Measurements from ENCODE around the gene HNRNPUL2.

GRCh38 chr11:62719302-62719978 is 7.8 kb downstream of the HNRNPUL2 start:
- TF ChIP-seq, protein P1, sequence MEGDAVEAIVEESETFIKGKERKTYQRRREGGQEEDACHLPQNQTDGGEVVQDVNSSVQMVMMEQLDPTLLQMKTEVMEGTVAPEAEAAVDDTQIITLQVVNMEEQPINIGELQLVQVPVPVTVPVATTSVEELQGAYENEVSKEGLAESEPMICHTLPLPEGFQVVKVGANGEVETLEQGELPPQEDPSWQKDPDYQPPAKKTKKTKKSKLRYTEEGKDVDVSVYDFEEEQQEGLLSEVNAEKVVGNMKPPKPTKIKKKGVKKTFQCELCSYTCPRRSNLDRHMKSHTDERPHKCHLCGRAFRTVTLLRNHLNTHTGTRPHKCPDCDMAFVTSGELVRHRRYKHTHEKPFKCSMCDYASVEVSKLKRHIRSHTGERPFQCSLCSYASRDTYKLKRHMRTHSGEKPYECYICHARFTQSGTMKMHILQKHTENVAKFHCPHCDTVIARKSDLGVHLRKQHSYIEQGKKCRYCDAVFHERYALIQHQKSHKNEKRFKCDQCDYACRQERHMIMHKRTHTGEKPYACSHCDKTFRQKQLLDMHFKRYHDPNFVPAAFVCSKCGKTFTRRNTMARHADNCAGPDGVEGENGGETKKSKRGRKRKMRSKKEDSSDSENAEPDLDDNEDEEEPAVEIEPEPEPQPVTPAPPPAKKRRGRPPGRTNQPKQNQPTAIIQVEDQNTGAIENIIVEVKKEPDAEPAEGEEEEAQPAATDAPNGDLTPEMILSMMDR (IDR thresholded peaks at IDR 0.05): no peak
- no peak for TF ChIP-seq POLR2A (IDR thresholded peaks at IDR 0.05)
